AG04450 (cell line): Measurements from ENCODE around the gene SELENON. TPM values are rescaled to one million over a fixed set of nuclear protein-coding genes. Genes with fewer than 3 reads are reported as not detected.

Experiments
- CTCF ChIA-PET: fragments of 300-600, 350-600 bp; formaldehyde crosslinking; extraction: SDS; loops from one replicate; lab custom pipeline; 2022; ENCODE audit warnings: antibody characterized with exemption, inconsistent platforms; lab: Charles Lee
- POLR2A ChIA-PET: fragments of 350-600 bp; formaldehyde crosslinking; extraction: SDS; loops from one replicate; lab custom pipeline; 2021; ENCODE audit warnings: antibody characterized with exemption, inconsistent platforms; lab: Yijun Ruan, JAX
- DNase-seq: peaks from one replicate; pipeline ENCODE4 v3.0.0-alpha.2; 2011; ENCODE audit warnings: low read depth, low spot score
- H3K27ac ChIP-seq: one replicate; pipeline ENCODE4 v1.5.1; 2012; ENCODE audit warnings: low read depth, low read length, control low read depth
- H3K27me3 ChIP-seq: one replicate; pipeline ENCODE4 v1.6.0; 2012; ENCODE audit warnings: low read length; ENCODE audit not compliant: control insufficient read depth, insufficient read depth
- H3K4me3 ChIP-seq: 2 replicates; pipeline ENCODE4 v1.5.1; 2011; ENCODE audit warnings: mild to moderate bottlenecking, low read depth, low read length, control low read depth
- H3K9me3 ChIP-seq: 2 replicates; pipeline ENCODE4 v1.5.1; 2012; ENCODE audit warnings: low read length; ENCODE audit not compliant: control insufficient read depth, insufficient read depth
- CTCF ChIP-seq: IDR thresholded peaks from 2 replicates; pipeline ENCODE4 v1.5.1; 2011; ENCODE audit warnings: low read depth, low read length, control low read depth, inconsistent platforms
- polyA plus RNA-seq: library from polyadenylated mRNA; depleted of rRNA; stranded (reverse); fragments of >200 nt; gene quantifications from 2 replicates; pipeline ENCODE4 v1.2.3, GENCODE V29; 2011

The SELENON gene
- polyA plus RNA-seq, 1 experiment: 36.3 TPM

- no peaks in the 10 kb centered on the region; the same call in 1 of the 2 replicates for H3K9me3 ChIP-seq
- ChIA-PET CTCF (interaction anchor here (0.5 to 5.8 kb wide), 10 partner anchors 13 to 311 kb away, joined by 3 to 67 read pairs (median 3); no protein-coding TSS in a partner anchor), POLR2A (no interaction called here)
- no peak for DNase-seq
- no peak overlapping the region for H3K27ac ChIP-seq
- TF ChIP-seq CTCF: peak; percentile 90
- no peak overlapping the region for H3K4me3 ChIP-seq
- no peaks in the 10 kb centered on the region for H3K27me3 ChIP-seq
These were observed 10.6 kb downstream of the SELENON start for GRCh38 chr1:25810341-25811299.

GRCh38 chr1:25811384-25812082 is 11.5 kb downstream of the SELENON start:
- TF ChIP-seq CTCF: no peak
- no peaks in the 10 kb centered on the region; the same call in 1 of the 2 replicates for H3K9me3 ChIP-seq
- H3K27me3 ChIP-seq: no peaks in the 10 kb centered on the region
- no peak overlapping the region for H3K27ac ChIP-seq
- POLR2A ChIA-PET: no interaction called here
- CTCF ChIA-PET: interaction anchor here (0.6 to 5.8 kb wide), 4 partner anchors 9 to 292 kb away, joined by 3 to 67 read pairs (median 6); no protein-coding TSS in a partner anchor
- H3K4me3 ChIP-seq: no peak overlapping the region
- no peak for DNase-seq

- no peak for DNase-seq
- Histone ChIP-seq H3K9me3 (no peaks in the 10 kb centered on the region; the same call in 1 of the 2 replicates), H3K4me3 (no peak overlapping the region), H3K27ac (no peak overlapping the region), H3K27me3 (no peaks in the 10 kb centered on the region)
- ChIA-PET CTCF (interaction anchor here (1.0 kb wide), 1 partner anchor 204 kb away, joined by 4 read pairs; no protein-coding TSS in a partner anchor), POLR2A (interaction anchor here (1.0 kb wide), 2 partner anchors 13 to 566 kb away, joined by 9 read pairs; partner anchors contain the start of gene RSRP1)
- no peak for TF ChIP-seq CTCF
These were observed 13.2 kb downstream of the SELENON start for GRCh38 chr1:25813071-25813733.

- POLR2A ChIA-PET: no interaction called here
- TF ChIP-seq CTCF: no peak
- no peaks in the 10 kb centered on the region; the same call in 1 of the 2 replicates for H3K9me3 ChIP-seq
- no peaks in the 10 kb centered on the region for H3K27me3 ChIP-seq
- no peak overlapping the region for H3K27ac ChIP-seq
- H3K4me3 ChIP-seq: no peak overlapping the region
- CTCF ChIA-PET: no interaction called here
- DNase-seq: no peak
These were observed 13.9 kb downstream of the SELENON start for GRCh38 chr1:25813734-25814471.
